ENCODE data around the gene DUS1L. TPM values are rescaled to one million over a fixed set of nuclear protein-coding genes. Genes with fewer than 3 reads are reported as not detected.

The DUS1L gene
- total and polyA plus RNA-seq, 7 donors = 72.6 to 170 (median 117) TPM

DNA sequence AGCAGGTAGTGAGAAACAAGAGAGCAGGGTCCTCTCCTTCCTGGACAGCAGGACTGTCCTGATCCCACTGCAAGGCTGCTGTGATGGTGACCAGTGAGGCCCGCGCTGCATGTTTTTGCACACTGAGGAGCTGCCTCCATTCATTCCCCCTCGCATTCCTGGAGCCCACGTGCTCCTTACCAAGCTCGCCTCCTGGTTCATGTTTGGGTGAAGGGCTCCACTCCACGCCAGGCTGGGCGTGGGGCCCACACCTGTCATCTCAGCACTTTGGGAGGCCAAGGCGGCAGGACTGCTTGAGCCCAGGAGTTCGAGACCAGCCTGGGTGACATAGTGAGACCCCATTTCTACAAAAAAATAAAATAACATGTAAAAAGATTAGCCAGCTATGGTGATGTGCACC lies 47.8 kb upstream of the DUS1L start:
- intact Hi-C loops (cut with DNase I) = no loop called here
- TF ChIP-seq CTCF (IDR thresholded peaks at IDR 0.05) = no peak
- WGBS, 3 donors = 86 to 89% (median 89%) methylated on average over 9 of the region's 9 CpGs
- no peak for DNase-seq
- Histone ChIP-seq H3K27ac (no peak overlapping the region), H3K4me1 (no peaks in the 10 kb centered on the region), H3K27me3 (ENCODE audit: insufficient read depth in 3 of 3, low read length in 2 of 3) (no peaks in the 10 kb centered on the region), H3K9me3 (no peaks in the 10 kb centered on the region), H3K36me3 (ENCODE audit: insufficient read depth in 1 of 2, low read depth in 1 of 2) (peaks cover 0 to 10% of the 10 kb centered on the region in 2 donors), H3K4me3 (no peak overlapping the region)
- ATAC-seq = no peak

DNA sequence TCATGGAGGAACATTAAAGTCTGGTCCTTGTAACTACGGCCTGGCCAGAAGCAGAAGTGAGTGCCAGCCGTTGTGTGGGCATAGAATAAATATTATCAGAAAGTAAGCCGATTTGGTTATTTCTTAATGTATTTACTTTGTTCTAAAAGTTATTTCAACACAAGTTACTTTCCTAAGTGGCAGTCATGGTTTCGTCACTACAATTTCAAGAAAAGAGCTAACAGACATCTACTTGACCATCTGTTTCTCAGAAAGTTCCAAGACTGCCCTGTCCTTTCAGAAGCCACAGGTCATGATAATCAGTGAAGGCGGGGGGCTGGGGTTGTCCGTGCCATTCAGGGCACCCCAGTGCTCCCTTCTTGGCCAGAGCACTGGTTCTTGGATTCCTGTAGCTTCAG lies 47.3 kb upstream of the DUS1L start:
- Histone ChIP-seq H3K4me3 (no peak overlapping the region), H3K27me3 (ENCODE audit: insufficient read depth in 3 of 3, low read length in 2 of 3) (no peaks in the 10 kb centered on the region), H3K36me3 (ENCODE audit: insufficient read depth in 1 of 2, low read depth in 1 of 2) (peaks cover 0 to 10% of the 10 kb centered on the region in 2 donors), H3K4me1 (peaks cover under 1% of the 10 kb centered on the region), H3K9me3 (no peaks in the 10 kb centered on the region), H3K27ac (no peak overlapping the region)
- ATAC-seq = no peak
- no peak for DNase-seq
- 89 to 97% (median 93%) methylated on average over 6 of the region's 6 CpGs for WGBS, 3 donors
- no peak for TF ChIP-seq CTCF (IDR thresholded peaks at IDR 0.05)
- intact Hi-C loops (cut with DNase I) = no loop called here

DNA sequence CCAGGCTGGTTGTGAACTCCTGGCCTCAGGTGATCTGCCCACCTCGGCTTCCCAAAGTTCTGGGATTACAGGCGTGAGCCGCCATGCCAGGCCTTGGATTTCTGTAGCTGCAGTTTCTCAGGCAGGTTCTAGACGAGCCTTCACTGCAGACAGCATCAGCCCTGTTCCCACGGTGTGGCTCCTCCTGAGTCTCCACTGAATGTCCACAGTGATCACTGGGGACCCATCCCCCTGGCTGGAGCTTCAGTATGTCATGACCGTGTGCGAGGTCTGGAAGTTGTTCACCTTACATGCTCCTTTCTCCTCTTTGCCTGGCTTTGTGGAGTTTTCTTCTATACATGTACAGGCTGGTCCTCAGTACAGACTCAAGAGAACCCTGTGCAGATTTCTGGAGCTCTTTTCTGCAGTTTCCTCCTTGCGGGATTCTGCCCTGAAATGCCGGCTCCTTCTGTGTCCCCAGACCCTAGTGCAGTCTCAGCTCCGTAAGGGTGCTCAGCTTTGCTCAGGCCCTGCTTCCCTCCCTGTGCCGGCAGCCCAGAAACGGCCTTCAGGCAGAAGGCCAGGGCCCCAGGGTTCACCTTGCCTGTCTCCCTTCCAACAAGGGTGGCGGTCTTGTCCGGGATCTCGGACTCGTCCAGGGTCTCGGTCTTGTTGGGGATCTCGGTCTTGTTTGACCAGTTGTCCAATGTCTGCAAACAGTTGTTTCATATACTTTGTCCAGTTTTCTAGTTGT lies 46.7 kb upstream of the DUS1L start:
- TF ChIP-seq CTCF (IDR thresholded peaks at IDR 0.05) = no peak
- Histone ChIP-seq H3K27me3 (ENCODE audit: insufficient read depth in 3 of 3, low read length in 2 of 3) (no peaks in the 10 kb centered on the region), H3K36me3 (ENCODE audit: insufficient read depth in 1 of 2, low read depth in 1 of 2) (peaks cover 0 to 10% of the 10 kb centered on the region in 2 donors), H3K4me1 (peaks cover 5% of the 10 kb centered on the region), H3K4me3 (no peak overlapping the region), H3K9me3 (no peaks in the 10 kb centered on the region), H3K27ac (no peak overlapping the region)
- intact Hi-C loops (cut with DNase I) = no loop called here
- 93 to 97% (median 95%) methylated on average over 18 of the region's 18 CpGs for WGBS, 3 donors
- no peak for DNase-seq
- no peak for ATAC-seq

- Histone ChIP-seq H3K4me3 (no peak overlapping the region), H3K4me1 (peaks cover 24% of the 10 kb centered on the region), H3K9me3 (no peaks in the 10 kb centered on the region), H3K27me3 (ENCODE audit: insufficient read depth in 3 of 3, low read length in 2 of 3) (no peaks in the 10 kb centered on the region), H3K36me3 (ENCODE audit: insufficient read depth in 1 of 2, low read depth in 1 of 2) (peaks cover 0 to 10% of the 10 kb centered on the region in 2 donors), H3K27ac (no peak overlapping the region)
- WGBS, 3 donors = 88 to 92% (median 92%) methylated on average over 3 of the region's 3 CpGs
- ATAC-seq (no peak), DNase-seq (no peak)
- no peak for TF ChIP-seq CTCF (IDR thresholded peaks at IDR 0.05)
- intact Hi-C loops (cut with DNase I) = no loop called here
These were observed 44.7 kb upstream of the DUS1L start for GRCh38 chr17:82110298-82110697.

All from psoas muscle (tissue), 8 donors.